ENCODE data around the gene DENND1C. TPM values are rescaled to one million over a fixed set of nuclear protein-coding genes. Genes with fewer than 3 reads are reported as not detected.
A peak's percentile ranks its signal among the peaks of the same experiment; 100 is the strongest.

The DENND1C gene
- total RNA-seq, 5 donors from 2014 or later (not counting 1 experiment from before 2014, with no cell fraction given), result 107 to 140 (median 114) TPM

- Histone ChIP-seq H3K4me1 (ENCODE audit: control insufficient read depth in 1 of 2, extremely low read depth in 1 of 2, insufficient read depth in 2 of 2, low read length in 2 of 2) (peaks cover 7 to 38% of the 10 kb centered on the region in 2 experiments), H3K27me3 (replicated peaks in 1 of 2; ENCODE audit: control insufficient read depth in 2 of 2, extremely low read depth in 1 of 2, insufficient read depth in 2 of 2, low read length in 1 of 2) (no peaks in the 10 kb centered on the region), H3K27ac (ENCODE audit: low read length) (no peak overlapping the region), H3K36me3 (ENCODE audit: control insufficient read depth in 2 of 2, extremely low read depth in 1 of 2, insufficient read depth in 1 of 2, low read length in 1 of 2) (peaks cover 27 to 66% of the 10 kb centered on the region in 2 donors), H3K9me3 (no peaks in the 10 kb centered on the region), H3K4me3 (ENCODE audit: control insufficient read depth in 1 of 2, extremely low read depth in 1 of 2, low read length in 1 of 2) (no peak overlapping the region)
- 94% methylated on average over 47 of the region's 52 CpGs for WGBS (ENCODE audit: insufficient coverage)
- DNase-seq, result no peak
- Mint-ChIP-seq H3K4me1 (peaks cover 9 to 16% (median 14%) of the 10 kb centered on the region in 3 donors), H3K27ac (no peak overlapping the region), H3K36me3 (peaks cover 7% of the 10 kb centered on the region), H3K9me3 (no peaks in the 10 kb centered on the region), H3K27me3 (no peaks in the 10 kb centered on the region), H3K4me3 (no peak overlapping the region)
- ChIA-PET CTCF (no interaction called here), POLR2A (no interaction called here)
- no peak for ATAC-seq (replicated peaks in 1 of 4)
These were observed 6.1 kb downstream of the DENND1C start for GRCh38 chr19:6475321-6476108.

GRCh38 chr19:6473647-6474046, 7.9 kb downstream of the DENND1C start:
- Mint-ChIP-seq H3K4me1 (peaks cover 0 to 4% (median 0%) of the 10 kb centered on the region in 3 donors), H3K9me3 (no peaks in the 10 kb centered on the region), H3K27ac (no peak overlapping the region), H3K4me3 (no peak overlapping the region), H3K27me3 (no peaks in the 10 kb centered on the region), H3K36me3 (peaks cover 15% of the 10 kb centered on the region)
- DNase-seq (no peak), ATAC-seq (replicated peaks in 1 of 4) (no peak)
- H3K36me3 ChIP-seq (ENCODE audit: control insufficient read depth in 2 of 2, extremely low read depth in 1 of 2, insufficient read depth in 1 of 2, low read length in 1 of 2), result peaks cover 31 to 69% of the 10 kb centered on the region in 2 donors
- no peaks in the 10 kb centered on the region for H3K27me3 ChIP-seq (replicated peaks in 1 of 2; ENCODE audit: control insufficient read depth in 2 of 2, extremely low read depth in 1 of 2, insufficient read depth in 2 of 2, low read length in 1 of 2)
- H3K4me3 ChIP-seq (ENCODE audit: control insufficient read depth in 1 of 2, extremely low read depth in 1 of 2, low read length in 1 of 2), result no peak overlapping the region
- H3K4me1 ChIP-seq (ENCODE audit: control insufficient read depth in 1 of 2, extremely low read depth in 1 of 2, insufficient read depth in 2 of 2, low read length in 2 of 2), result peaks cover 0 to 19% of the 10 kb centered on the region in 2 experiments
- H3K27ac ChIP-seq (ENCODE audit: low read length), result no peak overlapping the region
- ChIA-PET CTCF (no interaction called here), POLR2A (no interaction called here)
- no peaks in the 10 kb centered on the region for H3K9me3 ChIP-seq
- 93% methylated on average over 3 of the region's 9 CpGs for WGBS (ENCODE audit: insufficient coverage)

- H3K4me3 Mint-ChIP-seq, result no peak overlapping the region
- H3K4me1 Mint-ChIP-seq, result peaks cover 0 to 4% (median 0%) of the 10 kb centered on the region in 3 donors
- Histone ChIP-seq H3K27me3 (replicated peaks in 1 of 2; ENCODE audit: control insufficient read depth in 2 of 2, extremely low read depth in 1 of 2, insufficient read depth in 2 of 2, low read length in 1 of 2) (no peaks in the 10 kb centered on the region), H3K4me1 (ENCODE audit: control insufficient read depth in 1 of 2, extremely low read depth in 1 of 2, insufficient read depth in 2 of 2, low read length in 2 of 2) (peaks cover 0 to 18% of the 10 kb centered on the region in 2 experiments), H3K9me3 (no peaks in the 10 kb centered on the region), H3K27ac (ENCODE audit: low read length) (no peak overlapping the region), H3K36me3 (ENCODE audit: control insufficient read depth in 2 of 2, extremely low read depth in 1 of 2, insufficient read depth in 1 of 2, low read length in 1 of 2) (peaks cover 31 to 68% of the 10 kb centered on the region in 2 donors), H3K4me3 (ENCODE audit: control insufficient read depth in 1 of 2, extremely low read depth in 1 of 2, low read length in 1 of 2) (no peak overlapping the region)
- 94% methylated on average over 3 of the region's 4 CpGs for WGBS (ENCODE audit: insufficient coverage)
- no peak for ATAC-seq (replicated peaks in 1 of 4)
- ChIA-PET POLR2A (interaction anchor here in 1 of 2 donors (0.6 kb wide), 1 partner anchor 8 kb away, joined by 7 read pairs; no protein-coding TSS in a partner anchor), CTCF (no interaction called here)
- H3K27me3 Mint-ChIP-seq, result no peaks in the 10 kb centered on the region
- no peak overlapping the region for H3K27ac Mint-ChIP-seq
- no peak for DNase-seq
- H3K9me3 Mint-ChIP-seq, result no peaks in the 10 kb centered on the region
- H3K36me3 Mint-ChIP-seq, result peaks cover 20% of the 10 kb centered on the region
These were observed 8.9 kb downstream of the DENND1C start for GRCh38 chr19:6472713-6473112.

GRCh38 chr19:6471076-6471475, 10.5 kb downstream of the DENND1C start:
- H3K36me3 Mint-ChIP-seq, result peaks cover 21% of the 10 kb centered on the region
- H3K4me3 Mint-ChIP-seq, result no peak overlapping the region
- H3K9me3 ChIP-seq, result no peaks in the 10 kb centered on the region
- peaks cover 0 to 2% (median 0%) of the 10 kb centered on the region in 3 donors for H3K4me1 Mint-ChIP-seq
- no peak overlapping the region for H3K4me3 ChIP-seq (ENCODE audit: control insufficient read depth in 1 of 2, extremely low read depth in 1 of 2, low read length in 1 of 2)
- H3K27ac Mint-ChIP-seq, result no peak overlapping the region
- H3K9me3 Mint-ChIP-seq, result no peaks in the 10 kb centered on the region
- no peaks in the 10 kb centered on the region for H3K27me3 ChIP-seq (replicated peaks in 1 of 2; ENCODE audit: control insufficient read depth in 2 of 2, extremely low read depth in 1 of 2, insufficient read depth in 2 of 2, low read length in 1 of 2)
- CTCF ChIA-PET, result no interaction called here
- 96% methylated on average over 4 of the region's 14 CpGs for WGBS (ENCODE audit: insufficient coverage)
- peaks cover 0 to 6% of the 10 kb centered on the region in 2 experiments for H3K4me1 ChIP-seq (ENCODE audit: control insufficient read depth in 1 of 2, extremely low read depth in 1 of 2, insufficient read depth in 2 of 2, low read length in 2 of 2)
- DNase-seq, result no peak
- H3K27ac ChIP-seq (ENCODE audit: low read length), result no peak overlapping the region
- peaks cover 22 to 54% of the 10 kb centered on the region in 2 donors for H3K36me3 ChIP-seq (ENCODE audit: control insufficient read depth in 2 of 2, extremely low read depth in 1 of 2, insufficient read depth in 1 of 2, low read length in 1 of 2)
- POLR2A ChIA-PET, result no interaction called here
- H3K27me3 Mint-ChIP-seq, result no peaks in the 10 kb centered on the region
- ATAC-seq (replicated peaks in 1 of 4), result no peak

GRCh38 chr19:6470173-6470572, 11.4 kb downstream of the DENND1C start:
- Mint-ChIP-seq H3K27ac (peak overlapping the region in 1 of 2 donors; percentile 57), H3K9me3 (no peaks in the 10 kb centered on the region), H3K4me3 (no peak overlapping the region), H3K36me3 (peaks cover 21% of the 10 kb centered on the region), H3K4me1 (peaks cover 2 to 5% (median 3%) of the 10 kb centered on the region in 3 donors), H3K27me3 (no peaks in the 10 kb centered on the region)
- Histone ChIP-seq H3K9me3 (no peaks in the 10 kb centered on the region), H3K4me3 (ENCODE audit: control insufficient read depth in 1 of 2, extremely low read depth in 1 of 2, low read length in 1 of 2) (no peak overlapping the region), H3K27ac (ENCODE audit: low read length) (no peak overlapping the region), H3K27me3 (replicated peaks in 1 of 2; ENCODE audit: control insufficient read depth in 2 of 2, extremely low read depth in 1 of 2, insufficient read depth in 2 of 2, low read length in 1 of 2) (no peaks in the 10 kb centered on the region), H3K36me3 (ENCODE audit: control insufficient read depth in 2 of 2, extremely low read depth in 1 of 2, insufficient read depth in 1 of 2, low read length in 1 of 2) (peaks cover 13 to 45% of the 10 kb centered on the region in 2 donors), H3K4me1 (ENCODE audit: control insufficient read depth in 1 of 2, extremely low read depth in 1 of 2, insufficient read depth in 2 of 2, low read length in 2 of 2) (no peaks in the 10 kb centered on the region)
- POLR2A ChIA-PET, result interaction anchor here in 1 of 2 donors (0.6 kb wide), 1 partner anchor 291 kb away, joined by 6 read pairs; no protein-coding TSS in a partner anchor
- DNase-seq (no peak), ATAC-seq (replicated peaks in 1 of 4) (no peak)
- 100% methylated on average over 5 of the region's 8 CpGs for WGBS (ENCODE audit: insufficient coverage)
- CTCF ChIA-PET, result no interaction called here

- Mint-ChIP-seq H3K36me3 (peaks cover 15% of the 10 kb centered on the region), H3K27me3 (no peaks in the 10 kb centered on the region), H3K27ac (peak overlapping the region in 1 of 2 donors; percentile 1), H3K9me3 (no peaks in the 10 kb centered on the region), H3K4me3 (no peak overlapping the region), H3K4me1 (peaks cover 12 to 16% (median 14%) of the 10 kb centered on the region in 3 donors)
- CTCF ChIA-PET, result interaction anchor here in 1 of 2 donors (0.5 kb wide), 1 partner anchor 40 kb away, joined by 3 read pairs; no protein-coding TSS in a partner anchor
- Histone ChIP-seq H3K27me3 (replicated peaks in 1 of 2; ENCODE audit: control insufficient read depth in 2 of 2, extremely low read depth in 1 of 2, insufficient read depth in 2 of 2, low read length in 1 of 2) (peaks cover 0 to 7% of the 10 kb centered on the region in 2 experiments), H3K4me1 (ENCODE audit: control insufficient read depth in 1 of 2, extremely low read depth in 1 of 2, insufficient read depth in 2 of 2, low read length in 2 of 2) (peaks cover 2 to 15% of the 10 kb centered on the region in 2 experiments), H3K36me3 (ENCODE audit: control insufficient read depth in 2 of 2, extremely low read depth in 1 of 2, insufficient read depth in 1 of 2, low read length in 1 of 2) (peaks cover 8 to 32% of the 10 kb centered on the region in 2 donors), H3K9me3 (no peaks in the 10 kb centered on the region), H3K4me3 (ENCODE audit: control insufficient read depth in 1 of 2, extremely low read depth in 1 of 2, low read length in 1 of 2) (no peak overlapping the region), H3K27ac (ENCODE audit: low read length) (no peak overlapping the region)
- ATAC-seq (replicated peaks in 1 of 4) (no peak), DNase-seq (no peak)
- WGBS (ENCODE audit: insufficient coverage), result 75% methylated on average over 5 of the region's 8 CpGs
- POLR2A ChIA-PET, result no interaction called here
These were observed 14.2 kb downstream of the DENND1C start for GRCh38 chr19:6467384-6467783.
